Measurements from ENCODE around the gene ZBTB16. TPM values are rescaled to one million over a fixed set of nuclear protein-coding genes. Genes with fewer than 3 reads are reported as not detected.

ZBTB16 gene
- total and polyA plus RNA-seq, 2 of the 4 experiments (the other 2 are of a cell fraction), result not detected

- ChIA-PET CTCF (no interaction called here), POLR2A (ENCODE audit: unreplicated experiment) (no interaction called here)
- Histone ChIP-seq H3K9me3 (ENCODE audit: control insufficient read depth, insufficient read depth, low read length) (no peaks in the 10 kb centered on the region), H3K4me1 (ENCODE audit: control insufficient read depth, insufficient read depth, low read length) (no peaks in the 10 kb centered on the region), H3K4ac (ENCODE audit: low read depth, low read length) (no peak overlapping the region), H2BK15ac (ENCODE audit: low read depth, low read length) (no peak overlapping the region), H2AK9ac (replicated peaks; ENCODE audit: low read depth, low read length, poor library complexity) (no peak overlapping the region), H3K9me1 (ENCODE audit: insufficient read depth, low read length) (no peaks in the 10 kb centered on the region), H2BK5ac (ENCODE audit: low read depth, low read length, poor library complexity, severe bottlenecking) (no peak overlapping the region), H4K5ac (ENCODE audit: low read depth, low read length) (no peak overlapping the region), H4K8ac (ENCODE audit: low read depth in 2 of 2, low read length in 2 of 2) (no peak overlapping the region), H3K27me3 (ENCODE audit: control insufficient read depth, insufficient read depth, low read length) (peaks cover 5% of the 10 kb centered on the region), H3K23ac (ENCODE audit: low read depth, low read length) (no peak overlapping the region), H3K18ac (ENCODE audit: low read depth, low read length) (no peak overlapping the region), H3K36me3 (ENCODE audit: control insufficient read depth, insufficient read depth, low read length) (no peaks in the 10 kb centered on the region), H3K56ac (ENCODE audit: extremely low read depth, insufficient read depth, low read length) (no peak overlapping the region), H2BK20ac (ENCODE audit: low read depth, low read length) (no peak overlapping the region), H2BK120ac (ENCODE audit: low read depth, low read length) (no peak overlapping the region), H3K27ac (ENCODE audit: insufficient read depth, low read length) (no peak overlapping the region), H2AFZ (replicated peaks; ENCODE audit: low read length, poor library complexity) (no peak overlapping the region), H4K91ac (ENCODE audit: insufficient read depth, low read depth, low read length) (no peak overlapping the region), H2AK5ac (ENCODE audit: low read depth, low read length) (no peak overlapping the region), H3K79me1 (ENCODE audit: low read depth in 1 of 2, low read length in 2 of 2) (no peaks in the 10 kb centered on the region), H3K14ac (replicated peaks; ENCODE audit: low read depth, low read length) (no peak overlapping the region), H3K4me3 (ENCODE audit: insufficient read depth, low read depth, low read length) (no peak overlapping the region), H3K9ac (ENCODE audit: low read depth, low read length) (no peak overlapping the region), H3K4me2 (ENCODE audit: low read depth, low read length) (no peak overlapping the region), H4K20me1 (ENCODE audit: insufficient read depth, low read length) (no peaks in the 10 kb centered on the region)
- dilution Hi-C loops (cut with HindIII; ENCODE audit: low sequenced_read_pairs, unreplicated experiment), result no loop called here
- ATAC-seq (ENCODE audit: low read depth) (no peak), DNase-seq (no peak)
- no TSS peak for BruUV-seq (replicated peaks)
- in situ Hi-C loops (cut with MboI; ENCODE audit: low sequenced_read_pairs), result no loop called here
- WGBS, 2 experiments (ENCODE audit: extremely low coverage in 2 of 2, insufficient read length in 1 of 2), result no CpG with 5 or more reads among the region's 8 CpGs
- intact Hi-C loops (cut with micrococcal nuclease), result no loop called here
- TF ChIP-seq ELK1 (IDR thresholded peaks at IDR 0.05; ENCODE audit: borderline replicate concordance, low read depth, low read length), result no peak
- TF ChIP-seq RFX5 (IDR thresholded peaks at IDR 0.05; ENCODE audit: low read depth, low read length), result no peak
- TF ChIP-seq POLR2A (IDR thresholded peaks at IDR 0.05; ENCODE audit: low read depth, low read length), result no peak
- no peak for TF ChIP-seq FOS (IDR thresholded peaks at IDR 0.05; ENCODE audit: low read depth, low read length)
- no peak for TF ChIP-seq MAZ (IDR thresholded peaks at IDR 0.05; ENCODE audit: borderline replicate concordance, low read depth, low read length)
- no peak for TF ChIP-seq CTCF (conservative IDR thresholded peaks at IDR 0.05; ENCODE audit: low read depth, low read length)
- no peak for TF ChIP-seq RCOR1 (IDR thresholded peaks at IDR 0.05; ENCODE audit: insufficient replicate concordance, low read length)
- no peak for TF ChIP-seq BHLHE40 (IDR thresholded peaks at IDR 0.05; ENCODE audit: low read depth, low read length)
- no peak for TF ChIP-seq NFE2L2 (IDR thresholded peaks at IDR 0.05; ENCODE audit: low read depth, low read length)
- TF ChIP-seq MAFK (IDR thresholded peaks at IDR 0.05; ENCODE audit: low read depth, low read length), result no peak
- no peak for TF ChIP-seq MXI1 (IDR thresholded peaks at IDR 0.05; ENCODE audit: borderline replicate concordance, low read depth, low read length)
- TF ChIP-seq USF2 (IDR thresholded peaks at IDR 0.05; ENCODE audit: low read depth, low read length), result no peak
- TF ChIP-seq CHD1 (IDR thresholded peaks at IDR 0.05; ENCODE audit: low read depth, low read length), result no peak
- no peak for TF ChIP-seq CEBPB (IDR thresholded peaks at IDR 0.05; ENCODE audit: low read depth, low read length)
- no peak for TF ChIP-seq RAD21 (IDR thresholded peaks at IDR 0.05; ENCODE audit: low read length)
Measured at GRCh38 chr11:114106047-114106446, 46.5 kb downstream of the ZBTB16 start.

Data from IMR-90 (cell line).